ENCODE measurements around the gene TMEM117.

DNA sequence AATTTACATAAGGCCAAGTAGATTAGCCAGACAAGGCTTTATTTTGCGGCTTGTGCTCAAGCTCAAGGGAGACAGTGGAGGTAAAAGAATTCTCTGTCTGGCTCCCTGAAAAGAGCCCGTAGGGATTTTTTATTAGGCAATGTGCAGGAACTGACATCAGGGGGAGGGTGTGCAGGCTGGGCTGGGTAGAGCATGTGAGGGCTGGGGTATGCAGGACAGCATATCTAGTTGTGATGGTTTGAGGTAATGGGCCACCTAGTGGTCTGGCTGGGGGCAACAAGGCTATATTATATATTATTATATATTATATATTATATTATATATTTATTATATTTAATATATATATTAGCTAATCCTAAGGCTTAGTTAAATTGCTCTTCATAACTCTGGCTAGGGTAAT lies 102.1 kb downstream of the TMEM117 start:
- TF ChIP-seq, protein P1, sequence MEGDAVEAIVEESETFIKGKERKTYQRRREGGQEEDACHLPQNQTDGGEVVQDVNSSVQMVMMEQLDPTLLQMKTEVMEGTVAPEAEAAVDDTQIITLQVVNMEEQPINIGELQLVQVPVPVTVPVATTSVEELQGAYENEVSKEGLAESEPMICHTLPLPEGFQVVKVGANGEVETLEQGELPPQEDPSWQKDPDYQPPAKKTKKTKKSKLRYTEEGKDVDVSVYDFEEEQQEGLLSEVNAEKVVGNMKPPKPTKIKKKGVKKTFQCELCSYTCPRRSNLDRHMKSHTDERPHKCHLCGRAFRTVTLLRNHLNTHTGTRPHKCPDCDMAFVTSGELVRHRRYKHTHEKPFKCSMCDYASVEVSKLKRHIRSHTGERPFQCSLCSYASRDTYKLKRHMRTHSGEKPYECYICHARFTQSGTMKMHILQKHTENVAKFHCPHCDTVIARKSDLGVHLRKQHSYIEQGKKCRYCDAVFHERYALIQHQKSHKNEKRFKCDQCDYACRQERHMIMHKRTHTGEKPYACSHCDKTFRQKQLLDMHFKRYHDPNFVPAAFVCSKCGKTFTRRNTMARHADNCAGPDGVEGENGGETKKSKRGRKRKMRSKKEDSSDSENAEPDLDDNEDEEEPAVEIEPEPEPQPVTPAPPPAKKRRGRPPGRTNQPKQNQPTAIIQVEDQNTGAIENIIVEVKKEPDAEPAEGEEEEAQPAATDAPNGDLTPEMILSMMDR (conservative IDR thresholded peaks at IDR 0.05; ENCODE audit: low read depth, low read length), result peak; percentile 46; the same call in 1 of the 2 replicates
- TF ChIP-seq EZH2 (IDR thresholded peaks at IDR 0.05; ENCODE audit: borderline replicate concordance, low read depth, low read length, poor library complexity, severe bottlenecking), result no peak

Measured in A673 (cell line).